ENCODE data around the gene SCNM1.

Gene SCNM1

GRCh38 chr1:151165738-151166504 is at the start of gene SCNM1, which contains the start of gene LYSMD1:
SCNM1 (plus strand) TSS chr1:151166144; CDS start chr1:151166153, 9 bp downstream.
LYSMD1 (minus strand) TSS chr1:151165902; CDS start chr1:151165258, 644 bp downstream.
- TF ChIP-seq ZNF274 (IDR thresholded peaks at IDR 0.05; ENCODE audit: low read depth, low read length) = no peak
- H3K4me3 ChIP-seq (ENCODE audit: low read length) = peak within 1 kb of the TSS; percentile 87

DNA sequence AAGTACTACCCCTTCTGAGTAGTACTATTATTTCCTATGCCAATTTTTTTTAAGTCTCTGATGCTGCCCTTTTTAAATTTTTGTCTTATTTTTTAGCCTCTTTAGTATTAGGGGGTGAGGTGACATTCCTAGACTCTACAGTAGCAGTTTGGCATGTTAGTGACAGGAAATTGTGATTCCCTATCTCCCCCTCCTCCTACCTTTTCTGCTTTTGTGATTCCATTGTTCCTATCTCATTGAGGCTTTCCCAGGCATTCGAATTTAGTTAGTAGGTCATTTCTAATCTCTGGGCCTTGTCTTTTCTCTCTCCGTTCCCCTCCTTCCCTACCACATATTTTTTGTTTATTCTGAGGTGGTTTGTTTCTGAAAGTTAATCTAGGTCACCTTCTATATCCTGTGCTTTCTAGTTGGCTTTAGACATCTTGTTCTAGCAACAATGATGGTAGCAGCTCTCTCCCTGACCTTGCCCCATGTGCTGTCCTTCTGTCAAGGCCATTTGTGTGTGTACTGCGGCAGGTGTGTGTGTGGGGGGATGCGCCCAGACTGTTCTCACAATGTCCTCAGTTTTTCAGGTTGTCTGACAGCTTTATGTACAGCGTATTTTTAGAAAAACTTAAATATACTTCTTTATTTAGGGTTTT is 41.1 kb upstream of the SCNM1 start:
- no peak overlapping the region for H3K4me3 ChIP-seq (ENCODE audit: low read length)
- no peak for TF ChIP-seq ZNF274 (IDR thresholded peaks at IDR 0.05; ENCODE audit: low read depth, low read length)

- TF ChIP-seq ZNF274 (IDR thresholded peaks at IDR 0.05; ENCODE audit: low read depth, low read length) = no peak
- H3K4me3 ChIP-seq (ENCODE audit: low read length) = no peak overlapping the region
Observed at GRCh38 chr1:151128800-151129199, 37.1 kb upstream of the SCNM1 start.

GRCh38 chr1:151130987-151131586 is 34.9 kb upstream of the SCNM1 start:
- peak overlapping the region; percentile 18; the same call in 1 of the 2 replicates for H3K4me3 ChIP-seq (ENCODE audit: low read length)

GRCh38 chr1:151131701-151132334 is 34.1 kb upstream of the SCNM1 start:
- H3K4me3 ChIP-seq (ENCODE audit: low read length) = peak overlapping the region; percentile 18; the same call in 1 of the 2 replicates
- no peak for TF ChIP-seq ZNF274 (IDR thresholded peaks at IDR 0.05; ENCODE audit: low read depth, low read length)

More at GRCh38 chr1:151130987-151131586, 34.9 kb upstream of the SCNM1 start:
- TF ChIP-seq ZNF274 (IDR thresholded peaks at IDR 0.05; ENCODE audit: low read depth, low read length) = no peak

GRCh38 chr1:151132335-151133017 is 33.5 kb upstream of the SCNM1 start:
- no peak overlapping the region for H3K4me3 ChIP-seq (ENCODE audit: low read length)
- TF ChIP-seq ZNF274 (IDR thresholded peaks at IDR 0.05; ENCODE audit: low read depth, low read length) = no peak

DNA sequence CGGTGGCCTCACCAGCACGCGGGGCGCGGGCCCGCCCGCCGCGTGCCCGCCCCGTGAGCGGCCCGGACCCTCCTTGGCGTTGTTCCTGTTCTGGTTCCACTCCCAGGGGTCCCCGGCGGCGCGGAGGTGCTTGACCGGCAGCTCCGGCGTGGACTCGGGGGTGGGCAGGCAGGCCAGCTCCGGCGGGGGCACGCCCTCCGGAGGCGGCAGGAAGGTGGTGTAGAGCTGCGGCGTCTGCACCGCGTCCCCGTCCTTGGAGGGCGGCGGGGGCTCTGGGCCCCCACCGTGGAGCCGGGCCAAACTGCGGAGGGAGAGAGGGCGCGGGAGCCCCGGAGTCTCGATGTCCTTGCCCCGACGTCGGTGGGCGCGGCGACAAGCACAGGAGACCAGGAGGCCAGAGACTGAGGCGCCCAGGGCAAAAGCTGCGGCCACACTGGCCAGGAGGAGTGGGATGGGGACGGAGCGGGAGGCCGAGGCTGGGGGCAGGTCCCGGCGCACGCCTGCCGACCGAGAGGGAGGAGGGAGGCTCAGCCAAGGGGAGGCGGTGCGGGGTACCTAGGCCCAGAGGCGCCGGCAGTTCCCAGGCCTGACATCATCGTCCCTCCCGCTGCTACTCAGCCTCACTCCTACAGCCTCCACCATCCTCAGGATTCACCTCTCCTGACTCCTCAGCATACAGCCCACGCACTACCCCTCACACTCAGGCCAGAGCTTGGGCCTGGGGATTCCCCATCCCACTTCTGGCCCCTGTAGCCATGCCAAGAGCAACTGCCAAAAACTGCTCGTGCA is 32.7 kb upstream of the SCNM1 start:
- no peak for TF ChIP-seq ZNF274 (IDR thresholded peaks at IDR 0.05; ENCODE audit: low read depth, low read length)
- no peak overlapping the region for H3K4me3 ChIP-seq (ENCODE audit: low read length)

DNA sequence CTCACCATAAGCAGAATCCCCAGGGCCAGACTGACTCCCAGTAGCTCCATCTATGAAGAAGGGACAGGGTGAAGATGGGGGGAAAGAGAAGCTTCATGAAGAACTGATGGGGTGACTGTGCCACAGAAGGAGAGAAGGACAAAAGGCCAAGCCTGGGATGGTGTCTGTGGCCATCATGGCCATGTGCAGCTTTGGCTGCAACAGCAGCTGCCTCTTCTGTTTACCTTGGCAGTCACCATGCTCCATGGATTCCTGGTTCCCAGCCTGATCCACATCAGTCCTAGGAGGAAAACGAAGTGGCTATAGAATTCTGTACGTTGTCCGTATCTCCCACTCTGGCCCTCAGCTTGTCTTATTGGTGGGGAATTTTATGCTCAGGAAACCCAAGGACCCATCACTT is 31.5 kb upstream of the SCNM1 start:
- TF ChIP-seq ZNF274 (IDR thresholded peaks at IDR 0.05; ENCODE audit: low read depth, low read length) = no peak

DNA sequence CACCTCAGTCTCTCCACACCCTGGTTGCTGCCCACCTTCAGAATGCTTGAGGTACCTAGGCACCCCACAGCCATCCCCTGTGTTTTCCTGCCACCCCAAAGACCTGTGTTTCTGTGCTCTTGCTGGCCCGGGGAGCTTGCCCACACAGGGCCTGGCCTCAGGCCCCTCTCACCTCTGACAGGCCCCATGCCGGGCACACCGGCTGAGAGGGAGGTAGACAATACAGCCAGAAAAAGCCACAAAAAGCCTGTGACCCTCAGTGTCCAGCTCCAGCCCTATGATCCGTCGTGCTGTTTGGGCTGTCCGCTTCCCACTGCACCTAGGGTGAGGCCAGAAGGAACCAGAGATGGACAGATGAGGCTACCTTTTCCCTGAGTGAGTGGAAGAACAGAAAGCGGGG is 31.0 kb upstream of the SCNM1 start:
- no peak overlapping the region for H3K4me3 ChIP-seq (ENCODE audit: low read length)
- TF ChIP-seq ZNF274 (IDR thresholded peaks at IDR 0.05; ENCODE audit: low read depth, low read length) = no peak

More for the DNA sequence above, 31.5 kb upstream of the SCNM1 start:
- H3K4me3 ChIP-seq (ENCODE audit: low read length) = no peak overlapping the region

DNA sequence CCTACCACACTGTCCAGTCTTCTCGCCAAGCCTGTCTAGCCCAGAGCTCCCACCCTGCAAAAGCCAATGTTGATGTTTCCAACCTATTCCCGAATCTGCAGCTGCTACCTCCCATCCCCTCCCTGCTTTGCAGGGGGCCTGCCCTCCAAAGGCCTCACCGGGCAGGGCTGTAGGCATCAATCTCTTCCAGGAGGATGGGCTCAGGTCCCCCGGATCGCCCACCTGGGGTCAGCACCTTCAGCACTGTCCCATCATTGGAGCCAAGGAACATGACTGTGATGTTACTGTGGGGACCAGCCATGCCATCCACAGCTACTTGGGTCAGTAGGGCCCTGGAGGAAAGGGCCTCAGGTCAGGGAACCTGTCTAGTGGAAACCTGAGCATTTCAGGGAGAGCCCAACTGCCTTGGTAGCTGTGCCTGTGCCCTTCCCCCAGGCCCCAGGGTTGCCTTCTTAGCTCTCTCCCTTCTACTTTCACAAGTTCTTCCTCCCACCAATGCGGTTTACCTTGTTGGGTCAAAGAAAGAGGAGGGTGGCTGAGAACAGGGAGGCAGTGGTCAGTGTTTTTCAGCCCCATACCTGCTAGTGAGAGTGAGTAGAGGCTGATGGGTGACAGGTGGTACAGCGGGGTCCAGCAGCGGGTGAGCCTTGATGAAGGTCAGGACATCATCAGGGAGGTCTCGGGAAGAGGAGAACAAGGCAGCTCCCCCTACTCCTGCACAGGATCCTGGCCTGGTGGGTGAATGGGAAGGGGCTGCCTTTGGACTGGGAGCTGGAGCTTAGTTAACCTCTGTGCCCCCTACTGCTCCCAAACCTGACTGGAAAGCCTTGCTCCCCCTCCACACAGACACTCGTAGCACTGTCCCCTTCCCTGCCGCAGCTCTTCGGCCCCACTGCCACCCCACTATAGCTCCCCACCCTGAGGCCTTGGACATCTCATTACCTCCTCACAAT is 30.2 kb upstream of the SCNM1 start:
- no peak for TF ChIP-seq ZNF274 (IDR thresholded peaks at IDR 0.05; ENCODE audit: low read depth, low read length)
- no peak overlapping the region for H3K4me3 ChIP-seq (ENCODE audit: low read length)

- H3K4me3 ChIP-seq (ENCODE audit: low read length) = no peak overlapping the region
- TF ChIP-seq ZNF274 (IDR thresholded peaks at IDR 0.05; ENCODE audit: low read depth, low read length) = no peak
Observed at GRCh38 chr1:151137789-151138188, 28.2 kb upstream of the SCNM1 start.
